MM.1S (cell line): ENCODE measurements around the gene B3GALNT1.

ENCODE experiments used
- DNase-seq: peaks from one replicate; pipeline ENCODE4 v3.0.0-alpha.2; 2015
- H2AFZ ChIP-seq: fragments of 300-600 bp; sonication (generic); 2 replicates; pipeline ENCODE4 v1.6.0; 2016; ENCODE audit warnings: antibody characterized with exemption, low read length
- H3F3A ChIP-seq: fragments of 300-600 bp; sonication (generic); 2 replicates; pipeline ENCODE4 v1.6.1; 2016; ENCODE audit warnings: mild to moderate bottlenecking, antibody characterized with exemption, low read length, moderate library complexity, mixed read lengths; ENCODE audit not compliant: insufficient read depth
- H3K27ac ChIP-seq: fragments of 300-600 bp; sonication (generic); 2 replicates; pipeline ENCODE4 v1.5.1; 2016; ENCODE audit warnings: mild to moderate bottlenecking, low read length
- H3K27me3 ChIP-seq: fragments of 300-600 bp; sonication (generic); replicated peaks from 2 replicates; pipeline ENCODE4 v1.6.0; 2016; ENCODE audit warnings: low read length; ENCODE audit not compliant: insufficient read depth
- H3K36me3 ChIP-seq: fragments of 300-600 bp; sonication (generic); replicated peaks from 2 replicates; pipeline ENCODE4 v1.6.1; 2016; ENCODE audit warnings: mild to moderate bottlenecking, low read length, mixed read lengths; ENCODE audit not compliant: insufficient read depth
- H3K4me1 ChIP-seq: fragments of 300-600 bp; sonication (generic); 2 replicates; pipeline ENCODE4 v1.6.1; 2016; ENCODE audit warnings: low read length, mixed read lengths
- H3K4me2 ChIP-seq: fragments of 300-600 bp; sonication (generic); 2 replicates; pipeline ENCODE4 v1.6.0; 2016; ENCODE audit warnings: low read depth, low read length
- H3K4me3 ChIP-seq: fragments of 300-600 bp; sonication (generic); 2 replicates; pipeline ENCODE4 v1.5.1; 2016; ENCODE audit warnings: low read length, mixed read lengths
- H3K79me2 ChIP-seq: fragments of 300-600 bp; sonication (generic); 2 replicates; pipeline ENCODE4 v1.6.1; 2016; ENCODE audit warnings: mixed run types, low read length, mixed read lengths
- H3K9ac ChIP-seq: fragments of 300-600 bp; sonication (generic); 2 replicates; pipeline ENCODE4 v1.6.1; 2016; ENCODE audit warnings: low read length, mixed read lengths
- H3K9me2 ChIP-seq: fragments of 300-600 bp; sonication (generic); replicated peaks from 2 replicates; pipeline ENCODE4 v1.6.1; 2016; ENCODE audit warnings: mild to moderate bottlenecking, low read length, mixed read lengths; ENCODE audit not compliant: insufficient read depth
- H3K9me3 ChIP-seq: fragments of 300-600 bp; sonication (generic); replicated peaks from 2 replicates; pipeline ENCODE4 v1.6.1; 2016; ENCODE audit warnings: mild to moderate bottlenecking, low read length, mixed read lengths; ENCODE audit not compliant: insufficient read depth
- H4K20me1 ChIP-seq: fragments of 300-600 bp; sonication (generic); 2 replicates; pipeline ENCODE4 v1.6.1; 2016; ENCODE audit warnings: mild to moderate bottlenecking, low read length, moderate library complexity, mixed read lengths; ENCODE audit not compliant: insufficient read depth
- EZH2 ChIP-seq: fragments of 300-600 bp; sonication (generic); optimal IDR thresholded peaks from 2 replicates; pipeline ENCODE3; 2017; ENCODE audit warnings: low read depth, mild to moderate bottlenecking, antibody characterized with exemption, low read length, mixed read lengths
- EZH2phosphoT487 ChIP-seq: fragments of 300-600 bp; sonication (generic); IDR thresholded peaks from 2 replicates; pipeline ENCODE4 v1.6.1; 2018; ENCODE audit warnings: antibody characterized with exemption, low read length
- TF ChIP-seq, protein P1 (sequence below): fragments of 300-600 bp; sonication (generic); IDR thresholded peaks from 2 replicates; pipeline ENCODE4 v1.5.1; 2016; ENCODE audit warnings: antibody characterized with exemption, low read length, mixed read lengths

B3GALNT1 gene

DNA sequence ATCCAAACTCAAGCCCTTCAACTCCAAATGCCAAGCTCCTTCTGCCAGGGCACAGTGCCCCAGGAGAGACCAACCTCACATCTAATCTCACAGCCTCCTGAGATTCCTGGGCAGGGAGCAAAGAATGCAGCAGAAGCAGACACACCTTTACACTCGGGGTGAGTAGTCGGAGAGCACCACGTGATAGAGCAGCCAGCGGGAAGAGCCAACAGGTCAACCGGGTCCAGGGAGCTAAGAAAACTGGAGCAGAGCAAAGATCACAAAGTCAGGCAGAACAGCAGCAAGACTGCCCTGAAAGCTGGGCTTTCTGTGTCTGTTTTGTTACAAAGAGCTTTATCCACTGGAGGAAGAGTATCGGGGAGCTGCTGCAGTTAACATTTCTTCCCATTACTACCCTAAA is 4.2 kb downstream of the B3GALNT1 start:
- H3K27ac ChIP-seq: no peak overlapping the region
- TF ChIP-seq EZH2: no peak
- no peak for TF ChIP-seq EZH2phosphoT487
- TF ChIP-seq, protein P1, sequence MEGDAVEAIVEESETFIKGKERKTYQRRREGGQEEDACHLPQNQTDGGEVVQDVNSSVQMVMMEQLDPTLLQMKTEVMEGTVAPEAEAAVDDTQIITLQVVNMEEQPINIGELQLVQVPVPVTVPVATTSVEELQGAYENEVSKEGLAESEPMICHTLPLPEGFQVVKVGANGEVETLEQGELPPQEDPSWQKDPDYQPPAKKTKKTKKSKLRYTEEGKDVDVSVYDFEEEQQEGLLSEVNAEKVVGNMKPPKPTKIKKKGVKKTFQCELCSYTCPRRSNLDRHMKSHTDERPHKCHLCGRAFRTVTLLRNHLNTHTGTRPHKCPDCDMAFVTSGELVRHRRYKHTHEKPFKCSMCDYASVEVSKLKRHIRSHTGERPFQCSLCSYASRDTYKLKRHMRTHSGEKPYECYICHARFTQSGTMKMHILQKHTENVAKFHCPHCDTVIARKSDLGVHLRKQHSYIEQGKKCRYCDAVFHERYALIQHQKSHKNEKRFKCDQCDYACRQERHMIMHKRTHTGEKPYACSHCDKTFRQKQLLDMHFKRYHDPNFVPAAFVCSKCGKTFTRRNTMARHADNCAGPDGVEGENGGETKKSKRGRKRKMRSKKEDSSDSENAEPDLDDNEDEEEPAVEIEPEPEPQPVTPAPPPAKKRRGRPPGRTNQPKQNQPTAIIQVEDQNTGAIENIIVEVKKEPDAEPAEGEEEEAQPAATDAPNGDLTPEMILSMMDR: no peak
- no peaks in the 10 kb centered on the region for H3K9me3 ChIP-seq
- no peak overlapping the region for H3K9ac ChIP-seq
- no peaks in the 10 kb centered on the region for H3K9me2 ChIP-seq
- no peak for DNase-seq
- H4K20me1 ChIP-seq: no peaks in the 10 kb centered on the region
- H3K27me3 ChIP-seq: no peaks in the 10 kb centered on the region
- H3K4me2 ChIP-seq: no peak overlapping the region
- no peaks in the 10 kb centered on the region for H3K79me2 ChIP-seq
- no peak overlapping the region for H3K4me3 ChIP-seq
- H3F3A ChIP-seq: no peaks in the 10 kb centered on the region
- no peaks in the 10 kb centered on the region for H3K36me3 ChIP-seq
- H2AFZ ChIP-seq: no peak overlapping the region
- H3K4me1 ChIP-seq: no peaks in the 10 kb centered on the region

DNA sequence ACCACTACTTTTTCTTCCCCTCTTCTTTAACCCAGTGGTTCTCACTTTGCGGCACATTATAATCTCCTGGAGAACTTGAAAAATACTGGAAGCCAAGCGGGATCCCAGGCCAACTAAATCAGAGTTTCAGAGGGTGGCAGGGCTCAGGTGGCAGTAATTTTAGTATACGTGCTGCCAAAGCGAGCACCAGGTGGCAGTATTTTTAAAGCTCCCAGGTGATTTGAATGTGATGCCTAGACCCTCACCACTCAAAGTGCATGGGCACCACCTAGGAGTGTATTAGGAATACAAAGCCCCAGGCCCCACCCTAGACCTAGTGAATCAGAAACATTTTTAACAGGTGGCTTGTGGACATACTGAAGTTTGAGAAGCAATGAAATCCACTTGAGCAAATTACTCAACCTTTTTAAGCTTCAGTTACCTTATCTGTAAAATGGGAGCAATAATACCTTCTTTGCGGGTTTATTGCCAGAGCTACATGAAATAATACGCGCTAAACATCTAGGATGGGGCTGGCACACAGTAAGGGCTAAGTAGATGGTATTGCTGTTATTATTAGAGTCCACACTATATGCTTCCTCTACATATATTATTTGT is 8.3 kb downstream of the B3GALNT1 start:
- Histone ChIP-seq H3K36me3 (no peaks in the 10 kb centered on the region), H3K9me3 (no peaks in the 10 kb centered on the region), H3K9ac (no peak overlapping the region), H3K4me2 (no peak overlapping the region), H3K4me1 (no peaks in the 10 kb centered on the region), H2AFZ (no peak overlapping the region), H3K9me2 (no peaks in the 10 kb centered on the region), H3K4me3 (no peak overlapping the region), H3K79me2 (no peaks in the 10 kb centered on the region), H3K27ac (no peak overlapping the region), H3F3A (no peaks in the 10 kb centered on the region), H3K27me3 (no peaks in the 10 kb centered on the region), H4K20me1 (no peaks in the 10 kb centered on the region)
- peak; percentile 22 for DNase-seq
- TF ChIP-seq EZH2 (no peak), EZH2phosphoT487 (no peak)
- TF ChIP-seq, protein P1: peak; percentile 57

DNA sequence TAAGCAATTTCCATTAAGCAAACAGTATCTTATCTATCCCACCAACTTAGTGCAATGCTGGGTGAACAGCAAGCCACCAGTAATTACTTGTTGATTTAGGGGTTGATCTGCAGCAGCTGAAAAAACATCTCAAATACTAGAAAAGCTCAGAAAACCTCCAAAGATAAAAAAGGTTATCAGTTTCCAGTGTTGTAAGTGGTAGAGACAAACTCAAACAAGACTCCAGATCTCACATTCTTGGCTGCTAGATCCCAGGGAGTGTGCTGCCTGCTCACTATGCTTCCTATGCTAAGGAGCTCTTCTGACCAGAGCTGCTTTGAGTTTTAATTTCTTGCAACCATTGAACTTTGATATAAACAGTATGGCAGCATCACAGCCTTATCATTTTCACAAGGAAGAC is 11.3 kb downstream of the B3GALNT1 start:
- H3K36me3 ChIP-seq: no peaks in the 10 kb centered on the region

More for the DNA sequence above, 11.3 kb downstream of the B3GALNT1 start:
- no peaks in the 10 kb centered on the region for H3K9me3 ChIP-seq
- H2AFZ ChIP-seq: no peak overlapping the region
- H3K9ac ChIP-seq: no peak overlapping the region
- no peaks in the 10 kb centered on the region for H3K79me2 ChIP-seq
- H3K27me3 ChIP-seq: no peaks in the 10 kb centered on the region
- TF ChIP-seq EZH2: no peak
- no peak for TF ChIP-seq EZH2phosphoT487
- TF ChIP-seq, protein P1: no peak
- H3K27ac ChIP-seq: no peak overlapping the region
- no peaks in the 10 kb centered on the region for H4K20me1 ChIP-seq
- H3K4me1 ChIP-seq: no peaks in the 10 kb centered on the region
- H3K4me2 ChIP-seq: no peak overlapping the region
- no peaks in the 10 kb centered on the region for H3K9me2 ChIP-seq
- no peaks in the 10 kb centered on the region for H3F3A ChIP-seq
- no peak for DNase-seq
- no peak overlapping the region for H3K4me3 ChIP-seq
